ENCODE measurements around the gene TPR.

TPR gene

DNA sequence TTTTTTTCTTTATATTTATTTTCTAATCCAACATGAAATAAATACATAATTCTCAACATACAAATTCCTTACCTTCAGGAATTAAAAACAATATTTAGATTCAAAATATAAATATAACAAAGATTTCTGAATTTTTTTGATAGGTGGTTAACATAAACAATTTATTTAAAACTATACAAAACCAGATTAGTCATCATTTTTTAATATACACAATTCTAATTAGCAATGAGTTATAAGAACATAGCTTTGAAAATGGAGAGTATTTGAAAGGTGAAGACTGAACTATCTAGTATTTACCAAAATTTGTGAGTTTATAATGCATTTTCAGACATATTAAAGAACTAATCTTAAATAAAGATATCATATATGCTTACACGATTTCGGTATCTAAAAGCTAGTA lies 37.5 kb downstream of the TPR start:
- Histone ChIP-seq H3K36me3 (ENCODE audit: control insufficient read depth in 5 of 5, insufficient read depth in 5 of 5, low read length in 5 of 5) (peaks cover 79 to 90% (median 83%) of the 10 kb centered on the region in 5 donors), H3K4me1 (ENCODE audit: control insufficient read depth in 5 of 5, insufficient read depth in 5 of 5, low read length in 5 of 5) (no peaks in the 10 kb centered on the region), H3K27me3 (ENCODE audit: control insufficient read depth in 5 of 5, insufficient read depth in 4 of 5, low read length in 5 of 5) (no peaks in the 10 kb centered on the region), H3K4me3 (ENCODE audit: low read depth in 1 of 5, low read length in 5 of 5) (no peak overlapping the region), H3K9ac (ENCODE audit: low read length in 5 of 5) (no peak overlapping the region), H3K9me3 (ENCODE audit: control insufficient read depth in 5 of 5, low read length in 5 of 5) (no peaks in the 10 kb centered on the region), H3K27ac (ENCODE audit: low read depth, low read length) (no peak overlapping the region)

DNA sequence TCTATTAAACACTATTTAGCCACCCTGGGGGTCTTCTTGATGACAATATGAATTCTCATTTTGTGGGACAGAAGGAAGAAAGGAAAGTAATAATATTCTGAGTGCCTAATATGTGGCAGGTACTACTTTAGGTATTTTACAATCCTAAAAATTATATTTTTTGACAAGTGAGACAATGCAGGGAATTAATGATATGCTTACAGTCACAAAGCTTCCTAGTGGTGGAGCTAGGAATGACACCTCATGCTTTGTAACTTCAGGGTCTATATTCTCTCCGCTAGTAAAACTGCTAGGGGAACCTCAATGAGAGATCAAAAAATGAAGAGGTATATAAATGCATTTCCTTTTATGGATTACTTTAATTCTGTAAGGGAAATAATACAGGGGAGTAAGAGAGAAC lies 44.3 kb downstream of the TPR start:
- Histone ChIP-seq H3K4me1 (ENCODE audit: control insufficient read depth in 5 of 5, insufficient read depth in 5 of 5, low read length in 5 of 5) (no peaks in the 10 kb centered on the region), H3K36me3 (ENCODE audit: control insufficient read depth in 5 of 5, insufficient read depth in 5 of 5, low read length in 5 of 5) (peaks cover 64 to 87% (median 77%) of the 10 kb centered on the region in 5 donors), H3K9me3 (ENCODE audit: control insufficient read depth in 5 of 5, low read length in 5 of 5) (no peaks in the 10 kb centered on the region), H3K27me3 (ENCODE audit: control insufficient read depth in 5 of 5, insufficient read depth in 4 of 5, low read length in 5 of 5) (no peaks in the 10 kb centered on the region), H3K27ac (ENCODE audit: low read depth, low read length) (no peak overlapping the region), H3K9ac (ENCODE audit: low read length in 5 of 5) (no peak overlapping the region), H3K4me3 (ENCODE audit: low read depth in 1 of 5, low read length in 5 of 5) (no peak overlapping the region)

DNA sequence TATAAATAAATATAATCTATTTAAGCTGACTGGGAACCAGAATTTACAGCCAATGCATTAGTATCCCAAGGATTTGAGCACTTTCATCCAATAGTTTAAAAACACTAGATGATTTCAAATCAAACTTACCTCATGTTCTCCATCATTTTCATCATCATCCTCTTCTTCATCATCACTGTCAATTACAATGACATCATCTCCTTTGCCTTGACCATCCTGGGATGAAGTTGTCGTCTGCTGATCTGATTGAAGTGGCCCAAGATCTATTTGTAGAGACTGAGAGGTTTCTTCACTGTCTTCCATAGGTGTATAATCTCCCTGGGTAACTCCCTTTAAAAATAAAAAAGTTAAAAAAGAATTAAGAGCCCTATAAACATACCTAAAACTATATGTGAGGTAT lies 47.7 kb downstream of the TPR start:
- Histone ChIP-seq H3K36me3 (ENCODE audit: control insufficient read depth in 5 of 5, insufficient read depth in 5 of 5, low read length in 5 of 5) (peaks cover 49 to 82% (median 74%) of the 10 kb centered on the region in 5 donors), H3K4me3 (ENCODE audit: low read depth in 1 of 5, low read length in 5 of 5) (no peak overlapping the region), H3K27me3 (ENCODE audit: control insufficient read depth in 5 of 5, insufficient read depth in 4 of 5, low read length in 5 of 5) (no peaks in the 10 kb centered on the region)

DNA sequence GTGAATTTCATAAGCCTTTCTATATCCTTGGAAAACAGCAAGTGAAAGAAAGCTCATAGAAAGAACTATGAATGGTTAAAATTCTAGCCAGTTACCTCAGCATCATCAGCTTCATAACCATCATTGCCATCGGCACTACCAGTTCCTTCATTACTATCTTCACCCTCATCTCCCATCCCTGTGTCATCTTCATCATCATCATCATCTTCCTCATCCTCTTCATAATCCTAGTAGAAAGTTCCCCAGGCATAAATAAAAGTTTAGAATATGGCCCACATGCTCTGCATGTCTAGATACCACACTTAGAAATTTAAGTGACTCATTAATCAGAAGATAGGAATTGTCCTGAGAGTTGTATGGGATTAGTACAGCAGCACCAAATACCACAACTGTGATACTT lies 49.0 kb downstream of the TPR start:
- Histone ChIP-seq H3K9ac (ENCODE audit: low read length in 5 of 5) (no peak overlapping the region), H3K27ac (ENCODE audit: low read depth, low read length) (no peak overlapping the region), H3K36me3 (ENCODE audit: control insufficient read depth in 5 of 5, insufficient read depth in 5 of 5, low read length in 5 of 5) (peaks cover 50 to 83% (median 74%) of the 10 kb centered on the region in 5 donors), H3K4me1 (ENCODE audit: control insufficient read depth in 5 of 5, insufficient read depth in 5 of 5, low read length in 5 of 5) (no peaks in the 10 kb centered on the region), H3K27me3 (ENCODE audit: control insufficient read depth in 5 of 5, insufficient read depth in 4 of 5, low read length in 5 of 5) (no peaks in the 10 kb centered on the region), H3K4me3 (ENCODE audit: low read depth in 1 of 5, low read length in 5 of 5) (no peak overlapping the region), H3K9me3 (ENCODE audit: control insufficient read depth in 5 of 5, low read length in 5 of 5) (no peaks in the 10 kb centered on the region)

More for the DNA sequence above, 47.7 kb downstream of the TPR start:
- Histone ChIP-seq H3K9me3 (ENCODE audit: control insufficient read depth in 5 of 5, low read length in 5 of 5) (no peaks in the 10 kb centered on the region), H3K4me1 (ENCODE audit: control insufficient read depth in 5 of 5, insufficient read depth in 5 of 5, low read length in 5 of 5) (no peaks in the 10 kb centered on the region), H3K27ac (ENCODE audit: low read depth, low read length) (no peak overlapping the region), H3K9ac (ENCODE audit: low read length in 5 of 5) (no peak overlapping the region)

DNA sequence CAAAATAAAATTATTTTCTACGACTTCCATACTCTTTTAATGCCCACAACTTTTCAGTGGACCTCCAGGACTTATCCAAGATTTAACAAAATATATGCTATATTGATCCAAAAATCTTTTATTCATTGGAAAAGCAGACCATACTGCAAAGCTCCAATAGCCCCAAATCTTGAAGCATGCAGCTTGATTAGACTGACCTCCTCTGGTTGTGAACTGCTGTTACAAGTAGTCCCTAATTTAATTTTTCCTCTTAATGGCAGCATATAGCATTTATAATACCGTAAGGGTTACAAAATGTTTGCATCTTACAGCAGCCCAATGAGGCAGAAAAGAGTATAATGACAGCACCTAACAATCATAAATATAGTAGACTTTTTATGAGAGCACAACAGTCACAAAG lies 49.8 kb downstream of the TPR start:
- H3K27me3 ChIP-seq (ENCODE audit: control insufficient read depth in 5 of 5, insufficient read depth in 4 of 5, low read length in 5 of 5) = no peaks in the 10 kb centered on the region
- no peak overlapping the region for H3K27ac ChIP-seq (ENCODE audit: low read depth, low read length)
- H3K4me3 ChIP-seq (ENCODE audit: low read depth in 1 of 5, low read length in 5 of 5) = no peak overlapping the region
- H3K9me3 ChIP-seq (ENCODE audit: control insufficient read depth in 5 of 5, low read length in 5 of 5) = no peaks in the 10 kb centered on the region
- no peak overlapping the region for H3K9ac ChIP-seq (ENCODE audit: low read length in 5 of 5)
- H3K4me1 ChIP-seq (ENCODE audit: control insufficient read depth in 5 of 5, insufficient read depth in 5 of 5, low read length in 5 of 5) = no peaks in the 10 kb centered on the region
- peaks cover 49 to 83% (median 73%) of the 10 kb centered on the region in 5 donors for H3K36me3 ChIP-seq (ENCODE audit: control insufficient read depth in 5 of 5, insufficient read depth in 5 of 5, low read length in 5 of 5)

DNA sequence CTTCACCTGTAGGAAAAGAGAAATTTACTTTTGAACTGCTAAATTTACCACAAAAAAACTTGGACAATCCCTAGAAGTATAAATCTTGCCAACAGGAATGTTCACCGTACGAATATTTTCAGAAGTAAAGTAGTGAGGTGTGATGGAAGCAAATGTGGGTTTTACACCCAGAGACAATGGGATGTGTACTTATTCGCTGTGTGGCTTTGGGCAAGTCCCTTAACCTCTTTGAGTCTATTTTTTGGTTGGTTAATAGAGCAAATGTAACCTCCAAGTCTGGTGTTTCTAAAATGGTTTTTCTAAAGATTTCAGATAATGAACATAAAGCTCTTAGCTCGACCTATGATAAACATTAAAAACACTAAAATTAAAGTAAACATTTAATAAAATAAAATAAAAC lies 51.2 kb downstream of the TPR start:
- Histone ChIP-seq H3K27ac (ENCODE audit: low read depth, low read length) (no peak overlapping the region), H3K4me1 (ENCODE audit: control insufficient read depth in 5 of 5, insufficient read depth in 5 of 5, low read length in 5 of 5) (no peaks in the 10 kb centered on the region), H3K27me3 (ENCODE audit: control insufficient read depth in 5 of 5, insufficient read depth in 4 of 5, low read length in 5 of 5) (no peaks in the 10 kb centered on the region), H3K4me3 (ENCODE audit: low read depth in 1 of 5, low read length in 5 of 5) (no peak overlapping the region), H3K9me3 (ENCODE audit: control insufficient read depth in 5 of 5, low read length in 5 of 5) (no peaks in the 10 kb centered on the region), H3K36me3 (ENCODE audit: control insufficient read depth in 5 of 5, insufficient read depth in 5 of 5, low read length in 5 of 5) (peaks cover 53 to 83% (median 73%) of the 10 kb centered on the region in 5 donors), H3K9ac (ENCODE audit: low read length in 5 of 5) (no peak overlapping the region)

DNA sequence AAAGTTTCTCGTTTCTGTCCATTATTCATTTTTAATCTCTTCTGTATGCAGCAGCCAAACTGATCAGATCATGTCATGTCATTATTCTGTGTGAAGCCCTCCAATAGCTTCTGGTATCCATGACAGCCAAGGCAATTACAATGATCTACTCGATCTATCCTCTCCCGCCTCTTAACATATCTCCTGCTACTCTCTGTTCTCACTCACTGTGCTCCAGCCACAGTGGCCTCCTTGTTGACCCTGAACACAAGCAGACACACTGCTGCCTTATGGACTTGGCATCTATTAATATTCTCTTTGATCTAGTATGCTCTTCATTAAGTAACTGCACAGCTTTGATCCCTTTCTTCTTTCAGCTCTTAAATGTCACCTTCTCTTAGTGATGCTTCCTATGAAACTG lies 59.5 kb downstream of the TPR start:
- no peak overlapping the region for H3K4me3 ChIP-seq (ENCODE audit: low read depth in 1 of 5, low read length in 5 of 5)
- H3K4me1 ChIP-seq (ENCODE audit: control insufficient read depth in 5 of 5, insufficient read depth in 5 of 5, low read length in 5 of 5) = no peaks in the 10 kb centered on the region
- H3K27ac ChIP-seq (ENCODE audit: low read depth, low read length) = no peak overlapping the region
- no peaks in the 10 kb centered on the region for H3K9me3 ChIP-seq (ENCODE audit: control insufficient read depth in 5 of 5, low read length in 5 of 5)
- peaks cover 57 to 76% (median 75%) of the 10 kb centered on the region in 5 donors for H3K36me3 ChIP-seq (ENCODE audit: control insufficient read depth in 5 of 5, insufficient read depth in 5 of 5, low read length in 5 of 5)
- no peak overlapping the region for H3K9ac ChIP-seq (ENCODE audit: low read length in 5 of 5)
- no peaks in the 10 kb centered on the region for H3K27me3 ChIP-seq (ENCODE audit: control insufficient read depth in 5 of 5, insufficient read depth in 4 of 5, low read length in 5 of 5)

DNA sequence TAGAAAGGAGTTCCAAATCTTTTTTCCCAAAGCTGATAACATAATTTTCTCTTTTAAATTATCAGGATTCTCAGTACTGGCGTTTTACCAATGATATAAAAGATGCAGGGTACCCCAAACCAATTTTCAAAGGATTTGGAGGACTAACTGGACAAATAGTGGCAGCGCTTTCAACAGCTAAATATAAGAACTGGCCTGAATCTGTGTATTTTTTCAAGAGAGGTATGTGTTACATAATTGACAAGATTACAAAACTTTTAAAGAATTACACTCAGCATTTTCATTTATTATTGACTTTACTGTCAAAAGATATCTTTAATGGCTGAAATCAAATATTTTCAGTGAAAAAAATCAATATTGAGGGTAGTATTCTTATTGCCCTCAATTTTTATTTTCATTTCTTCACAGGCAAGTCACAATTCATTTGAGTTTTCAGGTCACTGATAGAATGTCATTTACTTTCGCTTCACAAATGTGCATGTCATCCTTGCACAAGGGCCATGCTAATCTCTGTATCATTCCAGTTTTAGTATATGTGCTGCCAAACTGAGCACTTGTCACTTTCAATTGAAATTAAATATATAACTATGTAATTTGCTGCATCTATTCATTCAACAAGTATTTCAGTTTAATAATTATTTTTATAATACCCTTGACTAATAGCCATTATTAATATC lies 63.5 kb downstream of the TPR start:
- Histone ChIP-seq H3K36me3 (ENCODE audit: control insufficient read depth in 5 of 5, insufficient read depth in 5 of 5, low read length in 5 of 5) (peaks cover 29 to 44% (median 37%) of the 10 kb centered on the region in 5 donors), H3K4me1 (ENCODE audit: control insufficient read depth in 5 of 5, insufficient read depth in 5 of 5, low read length in 5 of 5) (no peaks in the 10 kb centered on the region), H3K9me3 (ENCODE audit: control insufficient read depth in 5 of 5, low read length in 5 of 5) (no peaks in the 10 kb centered on the region), H3K27me3 (ENCODE audit: control insufficient read depth in 5 of 5, insufficient read depth in 4 of 5, low read length in 5 of 5) (no peaks in the 10 kb centered on the region), H3K4me3 (ENCODE audit: low read depth in 1 of 5, low read length in 5 of 5) (no peak overlapping the region), H3K9ac (ENCODE audit: low read length in 5 of 5) (no peak overlapping the region), H3K27ac (ENCODE audit: low read depth, low read length) (no peak overlapping the region)

DNA sequence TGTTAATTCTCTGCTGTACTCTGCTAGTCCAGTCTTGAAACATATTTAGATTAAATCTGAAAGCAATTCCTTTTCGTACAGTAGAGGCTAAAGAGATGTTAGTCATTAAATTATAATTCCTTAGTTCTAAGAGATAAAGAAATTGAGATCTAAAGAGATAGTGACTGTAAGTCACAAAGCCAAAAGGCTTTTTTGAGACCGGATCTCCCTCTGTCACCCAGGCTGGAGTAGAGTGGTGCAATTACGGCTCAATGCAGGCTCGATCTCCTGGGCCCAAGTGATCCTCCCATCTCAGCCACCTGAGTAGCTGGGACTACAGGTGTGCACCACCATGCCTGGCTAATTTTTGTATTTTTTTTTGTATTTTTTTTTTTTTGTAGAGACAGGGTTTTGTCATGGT lies 64.7 kb downstream of the TPR start:
- no peak overlapping the region for H3K4me3 ChIP-seq (ENCODE audit: low read depth in 1 of 5, low read length in 5 of 5)
- no peaks in the 10 kb centered on the region for H3K27me3 ChIP-seq (ENCODE audit: control insufficient read depth in 5 of 5, insufficient read depth in 4 of 5, low read length in 5 of 5)
- no peaks in the 10 kb centered on the region for H3K9me3 ChIP-seq (ENCODE audit: control insufficient read depth in 5 of 5, low read length in 5 of 5)
- peaks cover 18 to 34% (median 26%) of the 10 kb centered on the region in 5 donors for H3K36me3 ChIP-seq (ENCODE audit: control insufficient read depth in 5 of 5, insufficient read depth in 5 of 5, low read length in 5 of 5)
- H3K9ac ChIP-seq (ENCODE audit: low read length in 5 of 5) = no peak overlapping the region
- H3K27ac ChIP-seq (ENCODE audit: low read depth, low read length) = no peak overlapping the region
- peaks cover 0 to 6% (median 0%) of the 10 kb centered on the region in 5 donors for H3K4me1 ChIP-seq (ENCODE audit: control insufficient read depth in 5 of 5, insufficient read depth in 5 of 5, low read length in 5 of 5)

DNA sequence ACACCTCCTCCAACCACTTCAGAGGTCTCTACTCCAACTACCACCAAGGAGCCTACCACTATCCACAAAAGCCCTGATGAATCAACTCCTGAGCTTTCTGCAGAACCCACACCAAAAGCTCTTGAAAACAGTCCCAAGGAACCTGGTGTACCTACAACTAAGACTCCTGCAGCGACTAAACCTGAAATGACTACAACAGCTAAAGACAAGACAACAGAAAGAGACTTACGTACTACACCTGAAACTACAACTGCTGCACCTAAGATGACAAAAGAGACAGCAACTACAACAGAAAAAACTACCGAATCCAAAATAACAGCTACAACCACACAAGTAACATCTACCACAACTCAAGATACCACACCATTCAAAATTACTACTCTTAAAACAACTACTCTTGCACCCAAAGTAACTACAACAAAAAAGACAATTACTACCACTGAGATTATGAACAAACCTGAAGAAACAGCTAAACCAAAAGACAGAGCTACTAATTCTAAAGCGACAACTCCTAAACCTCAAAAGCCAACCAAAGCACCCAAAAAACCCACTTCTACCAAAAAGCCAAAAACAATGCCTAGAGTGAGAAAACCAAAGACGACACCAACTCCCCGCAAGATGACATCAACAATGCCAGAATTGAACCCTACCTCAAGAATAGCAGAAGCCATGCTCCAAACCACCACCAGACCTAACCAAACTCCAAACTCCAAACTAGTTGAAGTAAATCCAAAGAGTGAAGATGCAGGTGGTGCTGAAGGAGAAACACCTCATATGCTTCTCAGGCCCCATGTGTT lies 66.6 kb downstream of the TPR start:
- Histone ChIP-seq H3K4me3 (ENCODE audit: low read depth in 1 of 5, low read length in 5 of 5) (no peak overlapping the region), H3K9me3 (ENCODE audit: control insufficient read depth in 5 of 5, low read length in 5 of 5) (no peaks in the 10 kb centered on the region), H3K27me3 (ENCODE audit: control insufficient read depth in 5 of 5, insufficient read depth in 4 of 5, low read length in 5 of 5) (no peaks in the 10 kb centered on the region)

More for the DNA sequence above, 66.6 kb downstream of the TPR start:
- no peak overlapping the region for H3K9ac ChIP-seq (ENCODE audit: low read length in 5 of 5)
- no peak overlapping the region for H3K27ac ChIP-seq (ENCODE audit: low read depth, low read length)
- H3K4me1 ChIP-seq (ENCODE audit: control insufficient read depth in 5 of 5, insufficient read depth in 5 of 5, low read length in 5 of 5) = peaks cover 0 to 6% (median 0%) of the 10 kb centered on the region in 5 donors
- H3K36me3 ChIP-seq (ENCODE audit: control insufficient read depth in 5 of 5, insufficient read depth in 5 of 5, low read length in 5 of 5) = peaks cover 10 to 19% (median 13%) of the 10 kb centered on the region in 5 donors

All from subcutaneous abdominal adipose tissue (tissue), 5 donors.